DND-41 (cell line): Measurements from ENCODE around the gene KIF1A.

Experiments
- ATAC-seq: fragments of 200-7000 bp; cut with Tn5 transposase; 3 replicates; pipeline ENCODE4 v1.9.1; 2021; ENCODE audit warnings: low read depth; ENCODE audit not compliant: insufficient read depth
- DNase-seq: peaks from one replicate; pipeline ENCODE4 v3.0.0-alpha.2; 2020
- H2AFZ ChIP-seq: 2 replicates; pipeline ENCODE4 v1.6.0; 2012; ENCODE audit warnings: low read depth, low read length
- H3K27ac ChIP-seq: 2 replicates; pipeline ENCODE4 v1.5.1; 2012; ENCODE audit warnings: low read length, inconsistent platforms
- H3K27me3 ChIP-seq: fragments of 200-600 bp; sonication (generic); 2 replicates; pipeline ENCODE4 v1.6.0; 2012; ENCODE audit warnings: low read length, mild to moderate bottlenecking, inconsistent platforms; ENCODE audit not compliant: insufficient read depth, poor library complexity
- H3K36me3 ChIP-seq: 2 replicates; pipeline ENCODE4 v1.5.1; 2012; ENCODE audit warnings: low read length, inconsistent platforms; ENCODE audit not compliant: insufficient read depth
- H3K4me1 ChIP-seq: 2 replicates; pipeline ENCODE4 v1.5.1; 2012; ENCODE audit warnings: mild to moderate bottlenecking, low read length; ENCODE audit not compliant: insufficient read depth
- H3K4me2 ChIP-seq: 2 replicates; pipeline ENCODE4 v1.6.0; 2012; ENCODE audit warnings: mild to moderate bottlenecking, moderate library complexity, low read length, inconsistent platforms; ENCODE audit not compliant: insufficient read depth
- H3K4me3 ChIP-seq, 2 experiments: fragments of 200-600 bp in 1 of 2; shearing (Covaris generic) in 1 of 2; 2 replicates each; pipeline ENCODE4 v1.5.1; 2012 to 2016; ENCODE audit warnings: inconsistent platforms in 2 of 2, low read length in 2 of 2, mild to moderate bottlenecking in 2 of 2, low read depth in 1 of 2, moderate library complexity in 1 of 2
- H3K79me2 ChIP-seq: 2 replicates; pipeline ENCODE4 v1.6.0; 2012; ENCODE audit warnings: low read length, inconsistent platforms; ENCODE audit not compliant: insufficient read depth
- H3K9ac ChIP-seq: 2 replicates; pipeline ENCODE4 v1.6.0; 2012; ENCODE audit warnings: low read depth, mild to moderate bottlenecking, inconsistent platforms, low read length, moderate library complexity
- H3K9me3 ChIP-seq: 2 replicates; pipeline ENCODE4 v1.5.1; 2012; ENCODE audit warnings: low read length, moderate library complexity, mild to moderate bottlenecking, inconsistent platforms; ENCODE audit not compliant: insufficient read depth, severe bottlenecking
- H4K20me1 ChIP-seq: 2 replicates; pipeline ENCODE4 v1.6.0; 2012; ENCODE audit warnings: low read length; ENCODE audit not compliant: insufficient read depth
- CTCF ChIP-seq: IDR thresholded peaks from 2 replicates; pipeline ENCODE4 v1.5.1; 2012; ENCODE audit warnings: borderline replicate concordance, low read length, moderate library complexity, mild to moderate bottlenecking; ENCODE audit not compliant: poor library complexity, severe bottlenecking; ENCODE audit errors: extremely low read depth
- EZH2 ChIP-seq: IDR thresholded peaks from 3 replicates; pipeline ENCODE4 v1.6.1; 2012; ENCODE audit warnings: borderline replicate concordance, low read depth, mild to moderate bottlenecking, moderate library complexity, low read length, inconsistent platforms; ENCODE audit not compliant: severe bottlenecking

The KIF1A gene

GRCh38 chr2:240707043-240707756 is 112.8 kb downstream of the KIF1A start:
- DNase-seq (no peak), ATAC-seq (no peak)
- H3K36me3 ChIP-seq, result no peaks in the 10 kb centered on the region
- no peak overlapping the region for H2AFZ ChIP-seq
- no peak overlapping the region for H3K4me3 ChIP-seq
- no peak for TF ChIP-seq CTCF
- no peak for TF ChIP-seq EZH2
- H3K27me3 ChIP-seq, result peaks cover 36% of the 10 kb centered on the region
- no peaks in the 10 kb centered on the region for H3K9me3 ChIP-seq
- peaks cover 6% of the 10 kb centered on the region; the same call in 1 of the 2 replicates for H3K4me1 ChIP-seq
- no peak overlapping the region for H3K4me2 ChIP-seq
- H3K27ac ChIP-seq, result no peak overlapping the region
- H3K79me2 ChIP-seq, result no peaks in the 10 kb centered on the region
- H3K9ac ChIP-seq, result no peak overlapping the region
- H4K20me1 ChIP-seq, result peaks cover 6% of the 10 kb centered on the region

GRCh38 chr2:240705204-240705791 is 114.7 kb downstream of the KIF1A start:
- Histone ChIP-seq H3K79me2 (no peaks in the 10 kb centered on the region), H2AFZ (no peak overlapping the region), H3K9ac (no peak overlapping the region), H3K4me3 (no peak overlapping the region), H3K4me2 (no peak overlapping the region), H3K36me3 (no peaks in the 10 kb centered on the region), H3K9me3 (no peaks in the 10 kb centered on the region), H4K20me1 (peaks cover 8% of the 10 kb centered on the region), H3K27ac (no peak overlapping the region), H3K4me1 (peaks cover 6% of the 10 kb centered on the region; the same call in 1 of the 2 replicates), H3K27me3 (peaks cover 36% of the 10 kb centered on the region)
- DNase-seq (peak; percentile 27), ATAC-seq (peak; percentile 75)
- TF ChIP-seq CTCF (no peak), EZH2 (no peak)

DNA sequence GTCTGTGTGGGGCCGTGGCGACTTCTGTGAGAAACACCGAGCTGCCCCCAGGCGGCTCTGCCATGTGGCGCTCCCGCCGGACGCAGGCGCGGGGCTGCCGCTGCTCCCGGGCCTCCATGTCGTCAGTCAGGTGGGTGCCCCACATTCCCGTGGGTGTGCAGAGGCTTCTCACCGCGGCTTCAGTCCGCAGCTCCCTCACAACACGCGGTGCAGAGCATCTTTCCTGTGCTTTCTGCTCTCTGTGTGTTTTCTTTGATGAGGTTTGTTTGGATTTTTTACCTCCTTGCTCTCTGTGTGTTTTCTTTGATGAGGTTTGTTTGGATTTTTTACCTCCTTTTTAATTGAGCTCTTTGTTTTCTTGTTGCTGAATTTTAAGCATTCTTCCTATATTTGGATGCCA is 115.4 kb downstream of the KIF1A start:
- peaks cover 6% of the 10 kb centered on the region; the same call in 1 of the 2 replicates for H3K4me1 ChIP-seq
- DNase-seq (peak; percentile 48), ATAC-seq (peak; percentile 84)
- TF ChIP-seq EZH2, result peak; percentile 63
- no peak for TF ChIP-seq CTCF
- no peak overlapping the region for H3K9ac ChIP-seq
- H3K4me3 ChIP-seq, result no peak overlapping the region
- no peaks in the 10 kb centered on the region for H3K9me3 ChIP-seq
- no peaks in the 10 kb centered on the region for H3K79me2 ChIP-seq
- H3K36me3 ChIP-seq, result no peaks in the 10 kb centered on the region
- peaks cover 36% of the 10 kb centered on the region for H3K27me3 ChIP-seq
- H4K20me1 ChIP-seq, result peaks cover 8% of the 10 kb centered on the region
- H2AFZ ChIP-seq, result no peak overlapping the region
- no peak overlapping the region for H3K27ac ChIP-seq
- no peak overlapping the region for H3K4me2 ChIP-seq
